ENCODE results near the gene MFSD6.

GRCh38 chr2:190449925-190450324, 41.8 kb downstream of the MFSD6 start:
- no peak for TF ChIP-seq POLR2A (IDR thresholded peaks at IDR 0.05)
- TF ChIP-seq, protein P1, sequence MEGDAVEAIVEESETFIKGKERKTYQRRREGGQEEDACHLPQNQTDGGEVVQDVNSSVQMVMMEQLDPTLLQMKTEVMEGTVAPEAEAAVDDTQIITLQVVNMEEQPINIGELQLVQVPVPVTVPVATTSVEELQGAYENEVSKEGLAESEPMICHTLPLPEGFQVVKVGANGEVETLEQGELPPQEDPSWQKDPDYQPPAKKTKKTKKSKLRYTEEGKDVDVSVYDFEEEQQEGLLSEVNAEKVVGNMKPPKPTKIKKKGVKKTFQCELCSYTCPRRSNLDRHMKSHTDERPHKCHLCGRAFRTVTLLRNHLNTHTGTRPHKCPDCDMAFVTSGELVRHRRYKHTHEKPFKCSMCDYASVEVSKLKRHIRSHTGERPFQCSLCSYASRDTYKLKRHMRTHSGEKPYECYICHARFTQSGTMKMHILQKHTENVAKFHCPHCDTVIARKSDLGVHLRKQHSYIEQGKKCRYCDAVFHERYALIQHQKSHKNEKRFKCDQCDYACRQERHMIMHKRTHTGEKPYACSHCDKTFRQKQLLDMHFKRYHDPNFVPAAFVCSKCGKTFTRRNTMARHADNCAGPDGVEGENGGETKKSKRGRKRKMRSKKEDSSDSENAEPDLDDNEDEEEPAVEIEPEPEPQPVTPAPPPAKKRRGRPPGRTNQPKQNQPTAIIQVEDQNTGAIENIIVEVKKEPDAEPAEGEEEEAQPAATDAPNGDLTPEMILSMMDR (IDR thresholded peaks at IDR 0.05), result no peak

Measured in Peyer's patch (tissue), 4 donors.